HG03196 (cell line): ENCODE results near the gene SYT17.

Experiments used
- ATAC-seq: cut with Tn5 transposase; IDR thresholded peaks from one replicate; pipeline ENCODE4 v1.9.1; 2021; ENCODE audit not compliant: unreplicated experiment

The SYT17 gene

DNA sequence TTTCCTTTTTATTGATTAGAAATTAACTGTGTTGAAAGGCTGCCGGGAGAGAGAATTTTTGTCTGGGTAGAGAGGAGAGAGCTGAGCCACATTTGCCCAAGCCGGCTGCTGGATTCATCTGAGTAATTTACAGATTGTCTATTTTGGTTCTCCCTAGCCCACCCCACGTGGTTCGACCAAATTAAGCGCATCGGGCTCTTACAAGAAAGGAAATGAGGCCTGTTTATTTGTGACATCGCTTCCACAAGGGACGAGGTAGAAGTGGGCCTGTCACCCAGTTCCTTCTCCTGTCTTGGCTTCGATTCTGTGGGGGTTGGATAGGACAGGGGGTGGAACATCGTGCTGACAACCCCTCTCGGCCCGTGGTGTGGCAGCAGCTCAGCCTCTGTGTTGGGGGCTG is 42.9 kb downstream of the SYT17 start:
- ATAC-seq, result peak; percentile 42

DNA sequence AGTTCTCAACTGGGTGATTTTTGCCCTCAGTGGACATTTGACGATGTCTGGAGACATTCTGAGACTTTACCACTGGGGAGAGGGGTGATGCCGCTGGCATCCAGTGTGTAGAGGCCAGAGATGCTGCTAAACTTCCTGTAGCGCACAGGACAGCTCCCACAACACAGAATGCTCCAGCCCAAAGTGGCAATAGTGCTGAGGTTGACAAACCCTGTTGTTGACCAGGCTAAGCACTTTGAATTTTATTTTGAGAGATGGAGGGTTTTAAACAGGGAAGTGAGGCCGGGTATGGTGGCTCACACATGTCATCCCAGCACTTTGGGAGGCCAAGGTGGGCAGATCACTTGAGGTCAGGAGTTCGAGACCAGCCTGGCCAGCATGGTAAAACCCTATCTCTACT is 44.0 kb downstream of the SYT17 start:
- no peak for ATAC-seq

DNA sequence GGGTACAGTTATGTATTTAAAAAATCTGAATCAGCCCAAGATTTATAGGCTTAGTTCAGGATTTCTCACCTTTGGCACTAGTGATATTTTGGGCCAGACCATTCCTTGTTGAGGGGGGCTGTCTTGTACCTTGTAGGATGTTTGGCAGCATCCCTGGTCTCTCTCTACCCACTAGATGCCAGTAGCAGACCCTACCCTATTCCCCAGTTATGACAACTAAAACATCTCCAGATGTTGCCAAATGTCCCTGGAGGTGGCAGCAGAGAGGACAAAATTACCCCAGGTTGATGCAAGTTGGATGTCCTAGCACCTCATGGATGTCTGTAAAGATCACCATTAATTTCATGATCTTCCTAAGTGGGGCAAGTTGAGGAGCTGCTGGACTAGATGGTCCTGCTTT is 45.8 kb downstream of the SYT17 start:
- ATAC-seq, result no peak

DNA sequence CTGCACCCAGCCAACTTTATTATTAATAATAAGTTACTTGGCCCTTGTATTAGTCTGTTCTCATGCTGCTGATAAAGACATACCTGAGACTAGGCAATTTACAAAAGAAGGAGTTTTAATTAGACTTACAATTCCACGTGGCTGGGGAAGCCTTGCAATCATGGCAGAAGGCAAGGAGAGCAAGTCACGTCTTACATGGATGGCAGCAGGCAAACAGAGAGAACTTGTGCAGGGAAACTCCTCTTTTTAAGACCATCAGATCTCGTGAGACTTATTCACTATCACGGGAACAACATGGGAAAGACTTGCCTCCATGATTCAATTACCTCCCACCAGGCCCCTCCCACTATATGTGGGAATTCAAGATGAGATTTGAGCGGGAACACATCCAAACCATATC is 47.7 kb downstream of the SYT17 start:
- no peak for ATAC-seq

DNA sequence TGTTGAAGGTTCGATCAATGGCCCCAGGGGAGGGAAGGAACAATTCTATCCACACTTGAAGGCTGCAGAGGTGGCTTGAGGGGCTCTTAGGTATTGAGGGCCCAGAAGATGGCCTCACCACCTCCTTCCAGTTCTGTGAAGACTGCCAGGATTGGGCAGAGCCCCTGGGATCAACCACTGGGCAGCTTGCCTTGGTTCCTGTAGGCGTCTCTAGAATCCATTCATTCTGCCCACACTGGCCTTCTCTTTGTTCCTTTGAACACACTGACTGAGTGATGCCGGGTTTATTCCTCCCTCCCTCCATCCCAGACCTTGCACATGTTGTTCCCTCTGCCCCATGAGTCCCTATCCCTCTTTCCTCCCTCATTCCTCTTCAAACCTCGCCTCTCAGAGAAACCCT is 50.5 kb downstream of the SYT17 start:
- ATAC-seq, result no peak

DNA sequence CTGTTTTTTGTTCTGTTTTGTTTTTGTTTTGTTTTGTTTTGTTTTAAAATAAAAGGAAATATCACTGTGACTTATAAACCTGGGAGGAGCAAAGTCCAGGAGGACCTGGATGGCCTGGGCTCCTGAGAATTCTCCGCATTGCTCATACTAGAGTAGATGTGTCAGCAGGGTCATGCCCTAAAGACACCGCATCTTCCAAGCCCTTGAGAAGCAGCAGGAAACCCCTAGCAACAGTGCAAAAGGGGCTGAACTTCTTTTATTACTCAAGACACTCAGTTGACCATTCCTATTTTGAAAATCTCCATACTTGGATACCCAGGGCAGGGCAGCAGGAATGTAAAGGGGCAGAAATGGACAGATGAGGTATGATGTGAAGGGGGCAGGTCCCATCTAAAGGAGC is 51.8 kb downstream of the SYT17 start:
- no peak for ATAC-seq

DNA sequence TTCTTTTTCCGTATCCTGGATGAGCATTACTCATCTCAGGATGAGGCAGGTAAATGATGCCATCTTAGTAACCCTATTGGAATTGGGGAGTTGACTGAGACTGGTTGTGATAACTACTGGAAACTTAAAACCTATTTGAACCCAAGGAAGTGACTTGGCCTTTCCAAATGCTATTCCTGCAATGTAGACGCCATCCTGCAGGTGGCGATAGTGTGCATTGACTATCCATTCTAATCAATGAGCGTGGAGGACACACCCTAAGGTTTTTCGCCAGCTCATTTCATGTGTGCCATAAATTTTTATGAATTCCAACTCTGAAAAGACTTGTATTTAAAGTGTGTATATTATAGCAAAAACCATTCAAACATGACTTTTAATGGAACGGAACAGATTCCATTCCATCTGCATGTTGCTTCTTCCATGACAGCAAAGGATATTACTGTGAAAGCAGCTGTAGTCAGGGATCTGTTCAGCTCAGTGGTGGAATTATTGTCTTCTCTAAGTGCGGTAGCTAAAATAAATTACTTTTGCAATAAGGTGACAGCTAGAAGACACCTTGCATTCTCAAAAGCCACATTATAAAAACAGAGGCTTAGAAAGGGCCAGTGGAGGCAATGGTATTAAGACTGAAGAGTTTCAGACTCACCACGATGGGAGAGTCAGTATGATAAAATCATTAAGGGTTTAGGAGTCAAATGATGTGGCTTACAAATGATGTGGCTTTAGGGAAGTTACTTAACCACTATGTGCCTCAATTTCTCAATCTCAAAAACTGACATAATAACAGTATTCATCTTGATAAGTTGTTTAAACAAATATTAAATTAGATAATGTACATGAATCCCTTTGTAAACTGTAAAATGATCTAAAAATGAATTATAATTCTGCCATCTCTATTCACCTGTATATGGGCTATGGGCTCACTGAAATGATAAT is 55.5 kb downstream of the SYT17 start:
- ATAC-seq, result no peak

DNA sequence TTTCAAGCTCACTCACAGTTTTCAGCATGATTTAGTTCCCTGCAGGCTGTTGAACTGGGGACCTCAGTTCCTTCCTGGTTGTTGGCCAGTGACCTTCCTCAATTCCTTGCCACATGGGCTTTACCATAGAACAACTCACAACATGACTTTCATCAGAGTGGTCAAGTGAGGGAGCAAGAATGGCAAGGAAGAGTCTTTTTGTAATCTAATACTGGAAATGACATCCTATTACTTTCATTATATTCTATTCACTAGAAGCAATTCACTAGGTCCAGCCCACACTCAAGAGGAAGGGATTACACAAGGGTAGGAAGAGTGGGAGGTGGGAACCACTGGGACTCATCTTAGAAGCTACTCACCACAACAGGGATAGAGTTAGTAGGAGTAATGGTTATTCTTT is 57.6 kb downstream of the SYT17 start:
- ATAC-seq, result no peak

DNA sequence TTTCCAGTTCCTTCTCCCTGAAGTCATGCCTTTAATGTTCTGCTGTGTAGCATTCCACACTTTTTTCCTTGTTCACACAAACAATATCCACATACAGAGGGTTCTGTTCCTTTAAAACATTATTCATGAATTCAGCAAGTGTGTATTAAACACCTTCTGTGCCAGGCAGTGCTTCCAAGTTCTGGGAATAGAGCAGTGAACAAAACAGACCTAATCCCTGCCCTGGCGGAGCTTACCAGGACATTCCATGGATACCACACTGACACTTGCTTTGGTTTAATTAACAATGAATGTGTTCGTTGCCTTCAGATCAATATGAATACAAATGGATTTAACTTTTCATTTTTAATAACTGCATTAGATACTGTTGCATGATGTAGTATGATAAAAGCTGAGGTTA is 59.6 kb downstream of the SYT17 start:
- no peak for ATAC-seq

DNA sequence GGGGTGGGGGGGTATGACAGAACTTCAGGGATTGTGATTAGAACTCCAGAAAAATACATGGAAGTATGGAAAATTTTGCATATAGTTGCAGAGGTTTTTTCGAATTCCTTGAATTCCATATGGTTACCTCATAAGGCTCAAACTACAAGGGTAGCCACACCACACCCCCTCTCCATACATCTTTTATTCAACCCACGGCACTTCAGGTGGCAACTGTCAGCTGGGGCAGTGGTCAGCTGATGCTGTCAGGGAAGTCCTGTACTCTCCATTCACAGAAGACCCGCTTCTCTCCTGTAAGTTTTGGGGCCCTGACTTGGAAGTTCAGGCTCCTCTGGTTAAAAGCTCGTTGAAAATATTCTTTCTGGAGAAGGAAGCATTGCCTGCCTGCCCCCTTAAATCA is 60.0 kb downstream of the SYT17 start:
- no peak for ATAC-seq

DNA sequence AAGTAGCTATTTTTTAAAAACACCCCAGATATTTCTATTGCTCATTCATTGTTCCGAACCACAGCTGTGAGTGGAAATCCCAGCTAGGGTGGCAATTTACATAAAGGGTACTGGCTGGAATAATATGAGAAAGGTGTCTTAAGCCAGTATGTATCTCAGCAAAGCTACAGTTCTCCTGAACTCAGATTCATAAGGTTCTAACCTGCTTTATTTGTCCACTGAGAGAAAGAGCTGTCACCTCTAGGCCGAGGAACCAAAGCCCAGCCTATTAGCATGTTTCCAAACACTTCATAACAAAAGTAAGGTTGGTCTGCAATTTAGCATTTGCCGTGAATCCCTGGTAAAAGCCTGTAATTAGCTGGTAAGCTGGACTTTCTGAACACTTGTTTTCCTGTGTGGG is 60.5 kb downstream of the SYT17 start:
- ATAC-seq, result no peak

DNA sequence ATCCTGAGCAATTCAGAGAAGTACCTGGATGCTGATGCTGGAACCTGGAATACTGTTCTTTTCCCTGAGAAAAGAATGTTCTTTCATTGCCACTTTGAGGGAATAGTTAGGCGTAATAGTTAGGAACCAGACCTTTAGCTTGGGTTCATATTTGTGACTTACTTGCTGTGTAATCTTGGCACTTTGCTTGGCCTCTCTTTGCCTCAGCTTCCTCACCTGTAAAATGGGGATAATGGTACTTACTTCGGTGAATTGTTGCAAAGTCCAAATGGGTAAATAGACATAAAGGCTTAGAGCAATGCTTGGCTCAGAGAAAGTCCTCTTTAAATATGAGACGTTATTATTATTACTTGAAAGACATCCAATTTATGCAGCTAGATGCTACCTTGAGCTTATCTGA is 62.5 kb downstream of the SYT17 start:
- no peak for ATAC-seq

DNA sequence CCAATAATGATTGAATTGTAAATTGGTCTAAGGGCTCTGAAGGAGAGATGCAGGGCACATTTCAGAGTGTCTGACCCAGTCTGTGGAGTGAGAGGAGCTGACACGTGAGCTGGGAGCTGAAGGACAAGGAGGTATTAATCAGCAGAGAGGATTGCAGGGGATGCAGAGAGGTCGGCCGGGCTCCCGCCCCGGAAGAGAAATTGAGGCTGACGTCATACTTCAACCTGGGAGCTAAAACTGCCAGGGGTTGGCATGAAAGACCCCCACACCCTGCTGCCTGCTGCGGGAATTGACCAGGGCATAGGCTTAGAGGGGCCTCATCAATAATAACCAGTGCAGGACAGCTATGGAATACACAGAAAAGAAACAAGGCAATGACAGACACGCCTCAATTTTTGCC is 63.8 kb downstream of the SYT17 start:
- ATAC-seq, result no peak

DNA sequence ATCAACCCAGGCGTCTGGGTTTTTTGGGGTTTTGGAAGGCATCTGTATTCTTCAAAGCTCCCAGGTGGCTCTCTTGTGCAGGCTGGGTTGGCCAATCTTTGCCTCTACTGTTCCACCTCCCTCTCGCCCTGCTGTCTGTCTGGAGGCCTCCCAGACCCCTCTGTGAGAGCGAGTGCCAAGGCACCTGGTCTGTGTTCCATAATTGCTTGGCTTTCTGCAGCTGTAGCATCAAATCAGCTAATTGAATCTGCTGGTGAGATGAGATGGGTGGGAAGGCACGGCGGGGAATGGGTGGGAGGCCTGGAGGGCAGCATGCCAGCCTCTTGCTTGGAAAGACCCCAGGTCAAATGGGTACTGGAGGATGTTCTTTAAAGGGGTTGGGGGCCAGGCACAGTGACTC is 64.9 kb downstream of the SYT17 start:
- no peak for ATAC-seq

DNA sequence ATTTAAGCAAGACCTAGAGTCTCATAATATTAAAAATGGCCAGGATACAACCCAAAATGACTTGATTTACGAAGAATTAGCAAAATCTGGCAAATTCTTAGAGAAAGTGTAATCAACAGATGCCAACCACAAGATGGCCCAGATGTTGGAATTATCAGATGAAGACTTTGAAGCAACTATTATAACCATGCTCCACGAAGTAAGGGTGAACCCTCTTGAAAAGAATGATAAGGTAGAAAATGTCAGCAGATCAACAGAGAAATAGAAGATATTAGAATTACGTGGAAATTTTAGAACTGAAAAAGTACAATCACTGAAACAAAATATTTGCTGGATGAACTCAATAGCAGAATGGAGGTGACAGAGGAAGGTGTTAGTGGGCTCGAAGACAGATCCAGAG is 67.4 kb downstream of the SYT17 start:
- no peak for ATAC-seq

DNA sequence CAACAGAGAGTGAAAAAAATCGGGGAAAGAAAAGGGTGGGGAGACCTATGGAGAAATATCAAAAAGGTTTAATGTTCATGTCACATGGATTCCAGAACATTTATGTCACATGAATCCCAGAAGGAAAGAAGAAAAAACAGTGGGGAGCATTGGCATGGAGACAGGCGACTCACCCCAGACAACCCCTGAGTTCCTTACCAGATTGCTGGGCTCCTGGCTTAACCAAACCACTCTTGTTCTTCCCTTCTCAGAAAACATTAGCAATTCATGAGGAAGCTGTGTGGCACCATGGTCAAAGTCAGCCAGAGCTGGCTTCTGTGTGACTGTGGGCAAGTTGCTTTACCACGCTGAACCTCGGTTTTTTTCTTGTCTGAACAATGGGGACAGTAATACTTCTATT is 67.8 kb downstream of the SYT17 start:
- no peak for ATAC-seq

DNA sequence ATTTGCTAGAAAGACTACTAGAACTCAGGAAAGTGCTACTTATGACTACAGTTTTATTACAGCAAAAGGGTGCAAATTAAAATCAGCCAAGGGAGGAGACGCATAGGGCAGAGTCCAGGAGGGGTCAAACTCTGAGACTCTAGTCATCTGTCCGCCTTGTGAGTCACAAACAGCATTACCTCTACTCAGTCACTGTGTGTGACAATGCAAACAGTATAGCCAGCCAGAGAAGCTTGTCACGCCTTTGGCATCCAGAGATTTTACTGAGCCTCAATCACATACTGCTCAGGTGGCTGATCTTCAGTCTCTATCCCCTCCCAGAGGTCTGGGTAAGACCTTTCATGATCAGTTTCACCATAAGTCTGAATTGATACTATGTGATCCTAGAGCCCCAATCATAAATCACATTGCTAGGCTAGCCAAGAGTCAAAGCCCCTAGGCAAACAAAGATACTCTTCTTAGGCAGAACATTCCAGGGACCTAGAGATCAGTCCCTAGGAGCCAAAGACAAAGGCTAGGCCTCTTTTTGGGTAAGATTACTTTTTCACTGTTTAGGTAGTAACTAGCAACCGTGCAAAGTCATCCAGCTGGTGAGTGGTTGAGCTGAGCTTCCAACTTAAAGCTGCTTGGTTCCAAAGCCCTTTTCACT is 68.6 kb downstream of the SYT17 start:
- no peak for ATAC-seq

DNA sequence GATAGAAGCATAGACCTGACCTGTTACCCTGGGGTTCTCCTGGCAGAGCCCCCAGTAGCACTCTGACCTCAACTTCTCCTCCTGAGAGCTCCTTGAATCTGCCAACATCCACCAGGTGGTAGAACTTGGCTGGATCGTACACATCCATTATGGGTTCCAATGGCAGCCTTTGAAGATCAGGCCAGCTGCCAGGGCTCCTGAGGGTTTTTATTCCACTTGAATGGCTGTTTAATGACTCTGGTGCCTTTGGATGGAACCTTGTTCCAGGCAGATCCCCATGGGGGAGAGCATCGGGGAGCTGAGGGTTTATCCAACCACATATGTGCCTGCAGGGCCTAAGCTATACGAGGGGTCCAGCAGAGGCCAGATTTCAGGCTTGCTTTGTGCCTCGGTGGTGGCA is 70.4 kb downstream of the SYT17 start:
- no peak for ATAC-seq

DNA sequence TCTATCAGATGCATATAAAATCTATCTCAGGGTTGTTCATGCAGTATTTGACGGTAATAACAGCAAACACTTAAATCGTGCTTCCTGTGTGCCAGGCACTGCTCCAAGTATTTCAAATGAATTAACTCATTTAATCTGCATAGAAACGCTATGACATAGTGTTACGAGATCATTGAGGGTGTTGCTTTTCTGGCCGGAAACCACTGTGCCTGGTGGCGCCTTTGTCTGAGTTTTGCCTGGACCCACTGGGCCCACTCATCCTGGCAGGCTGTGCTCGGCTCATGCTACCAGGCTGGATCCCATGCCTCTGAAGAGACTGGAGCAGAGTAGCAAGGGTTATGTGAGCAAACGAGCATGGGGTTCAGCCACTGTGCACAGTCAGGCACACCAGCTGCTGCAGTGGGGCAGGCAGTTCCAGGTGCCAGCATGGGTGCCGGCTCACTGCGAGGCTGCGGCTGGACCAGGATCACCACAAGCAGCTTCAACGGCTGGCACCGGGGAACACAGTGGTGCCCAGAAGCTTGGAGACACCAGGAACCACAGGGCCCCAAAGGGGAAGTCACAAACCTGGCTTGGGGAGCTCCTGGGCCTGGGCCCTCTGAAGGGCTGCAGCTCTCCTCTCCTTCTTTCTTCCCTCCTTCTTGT is 71.6 kb downstream of the SYT17 start:
- no peak for ATAC-seq

DNA sequence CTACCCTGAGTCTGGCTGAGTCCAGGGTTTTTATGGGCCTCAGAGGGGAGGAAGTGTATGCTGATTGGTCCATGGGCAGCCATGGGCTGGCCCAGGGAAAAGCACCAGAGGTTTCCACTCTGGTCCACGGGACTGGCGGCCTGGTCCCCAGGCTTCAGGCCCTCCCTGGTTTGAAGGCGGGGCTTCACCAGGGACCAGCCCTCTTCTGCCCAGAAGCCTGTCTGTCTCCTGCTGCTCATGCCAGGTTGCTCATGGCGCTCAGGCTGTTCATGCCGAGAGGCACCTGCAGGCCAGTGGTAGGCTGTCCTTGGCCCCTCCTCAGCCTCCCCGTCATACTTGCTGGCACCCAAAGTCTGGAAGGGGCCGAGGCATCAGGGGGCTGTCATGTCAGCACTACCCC is 72.5 kb downstream of the SYT17 start:
- no peak for ATAC-seq

DNA sequence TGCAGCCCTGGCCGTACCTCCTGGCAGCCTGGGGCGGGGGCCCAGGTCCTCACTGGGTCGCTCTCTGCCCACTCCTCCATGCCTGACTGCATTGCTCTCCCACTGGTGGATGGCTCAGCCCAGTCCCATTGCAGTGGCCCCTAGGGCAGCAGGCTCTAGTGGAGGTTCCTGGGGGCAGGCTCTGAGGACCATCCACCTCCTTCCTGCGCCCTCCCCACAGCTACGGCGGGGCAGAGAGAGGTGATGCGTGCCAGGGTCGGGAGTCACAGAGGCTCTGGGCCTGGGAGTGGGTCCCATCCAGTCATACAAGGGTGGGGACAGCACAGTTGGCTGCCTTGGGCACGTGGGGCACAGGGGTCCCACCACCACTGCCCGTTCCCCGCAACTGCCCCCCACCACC is 73.5 kb downstream of the SYT17 start:
- ATAC-seq, result no peak

DNA sequence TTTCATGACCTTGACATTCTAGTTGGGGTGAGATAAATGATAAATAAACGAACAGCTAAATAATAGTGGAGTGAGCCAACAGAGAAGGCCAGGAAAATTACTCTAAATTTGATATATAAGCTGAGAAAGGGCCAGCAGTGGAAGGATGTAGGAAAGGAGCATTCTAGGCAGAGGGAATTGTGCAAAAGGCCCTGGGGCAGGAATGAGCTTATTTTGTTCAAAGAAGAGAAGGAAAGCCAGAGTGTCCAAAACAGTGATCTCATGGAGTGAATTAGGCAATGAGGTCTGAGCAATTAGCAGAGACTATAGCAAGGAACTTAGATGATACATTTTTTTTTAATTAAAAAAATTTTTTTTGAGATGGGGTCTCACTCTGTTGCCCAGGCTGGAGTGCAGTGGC is 74.1 kb downstream of the SYT17 start:
- no peak for ATAC-seq
